Right atrium auricular region (tissue), 2 donors: ENCODE measurements around the gene TEC. TPM values are rescaled to one million over a fixed set of nuclear protein-coding genes. Genes with fewer than 3 reads are reported as not detected.

Experiments
- DNase-seq: peaks from one replicate; pipeline ENCODE4 v3.0.0-alpha.2; 2019; ENCODE audit warnings: low spot score
- H3K27ac ChIP-seq, 2 donors: fragments of 200-600 bp; sonication (generic); 1 replicate in 1 of 2; 2 replicates in 1 of 2; pipeline ENCODE4 v1.5.1; 2016 to 2019
- H3K27me3 ChIP-seq, 2 donors: fragments of 200-600 bp; sonication (generic); one replicate each; pipeline versions ENCODE4 v1.5.1 to v1.6.0; 2017 to 2019
- H3K36me3 ChIP-seq: fragments of 200-600 bp; sonication (generic); one replicate; pipeline ENCODE4 v1.5.1; 2016
- H3K4me1 ChIP-seq, 2 donors: fragments of 200-600 bp; sonication (generic); one replicate each; pipeline versions ENCODE4 v1.5.1 to v1.6.0; 2017 to 2019
- H3K4me3 ChIP-seq, 2 donors: fragments of 200-600 bp; sonication (generic); 1 replicate in 1 of 2; 2 replicates in 1 of 2; pipeline ENCODE4 v1.5.1; 2017 to 2019; ENCODE audit warnings: mild to moderate bottlenecking in 1 of 2, moderate library complexity in 1 of 2
- H3K9me3 ChIP-seq, 2 donors: fragments of 200-600 bp; sonication (generic); one replicate each; pipeline ENCODE4 v1.5.1; 2019
- CTCF ChIP-seq, 2 donors: fragments of 200-600 bp; sonication (generic); IDR thresholded peaks; one replicate each; pipeline ENCODE4 v1.5.1; 2019; ENCODE audit warnings: antibody characterized with exemption in 2 of 2
- total RNA-seq, 2 donors: library from RNA; depleted of rRNA; stranded (reverse); fragments of >200 nt; gene quantifications; one replicate each; pipeline ENCODE4 v1.1.0, GENCODE V29; 2016

TEC gene
- total RNA-seq, 2 donors from 2014 or later, result 1.1 to 1.3 TPM

GRCh38 chr4:48215977-48216376 is 53.7 kb downstream of the TEC start:
- Histone ChIP-seq H3K4me1 (no peaks in the 10 kb centered on the region), H3K27ac (no peak overlapping the region), H3K27me3 (no peaks in the 10 kb centered on the region), H3K36me3 (no peaks in the 10 kb centered on the region), H3K9me3 (no peaks in the 10 kb centered on the region), H3K4me3 (no peak overlapping the region)
- no peak for TF ChIP-seq CTCF (IDR thresholded peaks at IDR 0.05)
- no peak for DNase-seq

- H3K4me3 ChIP-seq, result no peak overlapping the region
- H3K27ac ChIP-seq, result no peak overlapping the region
- H3K36me3 ChIP-seq, result no peaks in the 10 kb centered on the region
Observed at GRCh38 chr4:48212165-48212564, 57.5 kb downstream of the TEC start.

GRCh38 chr4:48210966-48211328 is 58.7 kb downstream of the TEC start:
- no peak for DNase-seq
- H3K9me3 ChIP-seq, result no peaks in the 10 kb centered on the region
- no peak overlapping the region for H3K4me3 ChIP-seq
- no peak for TF ChIP-seq CTCF (IDR thresholded peaks at IDR 0.05)
- H3K4me1 ChIP-seq, result no peaks in the 10 kb centered on the region
- H3K27ac ChIP-seq, result no peak overlapping the region
- H3K27me3 ChIP-seq, result no peaks in the 10 kb centered on the region
- no peaks in the 10 kb centered on the region for H3K36me3 ChIP-seq

More at GRCh38 chr4:48212165-48212564, 57.5 kb downstream of the TEC start:
- Histone ChIP-seq H3K9me3 (no peaks in the 10 kb centered on the region), H3K4me1 (no peaks in the 10 kb centered on the region), H3K27me3 (no peaks in the 10 kb centered on the region)
- DNase-seq, result no peak
- no peak for TF ChIP-seq CTCF (IDR thresholded peaks at IDR 0.05)

- Histone ChIP-seq H3K4me3 (no peak overlapping the region), H3K9me3 (no peaks in the 10 kb centered on the region), H3K27ac (no peak overlapping the region), H3K36me3 (no peaks in the 10 kb centered on the region), H3K27me3 (no peaks in the 10 kb centered on the region), H3K4me1 (no peaks in the 10 kb centered on the region)
- DNase-seq, result no peak
- TF ChIP-seq CTCF (IDR thresholded peaks at IDR 0.05), result no peak
Observed at GRCh38 chr4:48205626-48206025, 64.0 kb downstream of the TEC start.

- no peaks in the 10 kb centered on the region for H3K4me1 ChIP-seq
- no peak for TF ChIP-seq CTCF (IDR thresholded peaks at IDR 0.05)
- no peak overlapping the region for H3K27ac ChIP-seq
- H3K4me3 ChIP-seq, result no peak overlapping the region
- no peaks in the 10 kb centered on the region for H3K36me3 ChIP-seq
- H3K27me3 ChIP-seq, result no peaks in the 10 kb centered on the region
- DNase-seq, result no peak
- H3K9me3 ChIP-seq, result no peaks in the 10 kb centered on the region
Observed at GRCh38 chr4:48205107-48205506, 64.5 kb downstream of the TEC start.

GRCh38 chr4:48203819-48204218 is 65.8 kb downstream of the TEC start:
- no peak overlapping the region for H3K27ac ChIP-seq

More at GRCh38 chr4:48203819-48204218, 65.8 kb downstream of the TEC start:
- Histone ChIP-seq H3K4me3 (no peak overlapping the region), H3K9me3 (no peaks in the 10 kb centered on the region), H3K36me3 (no peaks in the 10 kb centered on the region), H3K27me3 (no peaks in the 10 kb centered on the region), H3K4me1 (no peaks in the 10 kb centered on the region)
- DNase-seq, result no peak
- TF ChIP-seq CTCF (IDR thresholded peaks at IDR 0.05), result no peak
